HepG2 (cell line): ENCODE results near the gene ZCCHC8. TPM values are rescaled to one million over a fixed set of nuclear protein-coding genes. Genes with fewer than 3 reads are reported as not detected.
"Not testable (repeated sequence)": the region's sequence is repeated elsewhere in the genome, so short reads cannot be mapped to it uniquely, and the experiment has no call there.

Experiments
- ATAC-seq: fragments of 200-7000 bp; cut with Tn5 transposase; 3 replicates; pipeline ENCODE4 v1.9.1; 2020; ENCODE audit warnings: mild to moderate bottlenecking, moderate library complexity
- BruUV-seq: library from RNA; stranded (reverse); fragments of 400-500 nt; replicated peaks from 2 replicates; lab custom pipeline; 2021; lab: Mats Ljungman, UMichigan
- CTCF ChIA-PET: fragments of 300-600 bp; formaldehyde crosslinking; extraction: SDS; loops from one replicate; lab custom pipeline; 2021; ENCODE audit warnings: low total read pairs, inconsistent platforms, low intra/inter-chr PET ratio; lab: Yijun Ruan, JAX
- POLR2A ChIA-PET: fragments of 350-600 bp; sonication (Branson Sonifier 250); formaldehyde crosslinking; loops from one replicate; lab custom pipeline; 2020; ENCODE audit warnings: antibody characterized with exemption, inconsistent platforms; lab: Yijun Ruan, JAX
- DNase-seq: peaks from one replicate; pipeline ENCODE4 v3.0.0-alpha.2; 2015; ENCODE audit warnings: low spot score
- FAIRE-seq: peaks from 3 replicates; lab custom pipeline; 2011; peaks lifted over from hg19 to GRCh38; lab: Jason Lieb, UNC
- H2AFZ ChIP-seq: one replicate; pipeline ENCODE4 v1.6.1; 2011; ENCODE audit warnings: low read length, inconsistent platforms
- H3K27ac ChIP-seq: fragments of 300-600 bp; 3 replicates; pipeline ENCODE4 v1.8.0; 2011; ENCODE audit warnings: mixed run types, mild to moderate bottlenecking, mixed read lengths, low read length, inconsistent platforms; ENCODE audit not compliant: insufficient read depth; ENCODE audit errors: extremely low read length
- H3K27me3 ChIP-seq, 2 experiments: fragments of 200-600 bp in 1 of 2; 2 replicates in 1 of 2; 3 replicates in 1 of 2; pipeline versions ENCODE4 v1.6.0 to v1.8.0; 2011; ENCODE audit warnings: low read length in 2 of 2, mild to moderate bottlenecking in 2 of 2, moderate library complexity in 2 of 2, inconsistent platforms in 1 of 2; ENCODE audit not compliant: insufficient read depth in 2 of 2, control insufficient read depth in 1 of 2
- H3K36me3 ChIP-seq, 2 experiments: fragments of 200-600 bp in 1 of 2; replicated peaks in 1 of 2; 2 replicates in 1 of 2; 3 replicates in 1 of 2; pipeline versions ENCODE4 v1.5.1 to v1.8.0; 2011; ENCODE audit warnings: low read length in 2 of 2, inconsistent platforms in 1 of 2; ENCODE audit not compliant: insufficient read depth in 2 of 2, control insufficient read depth in 1 of 2
- H3K4me1 ChIP-seq: 2 replicates; pipeline ENCODE4 v1.5.1; 2012; ENCODE audit warnings: low read length, inconsistent platforms; ENCODE audit not compliant: insufficient read depth
- H3K4me2 ChIP-seq: 2 replicates; pipeline ENCODE4 v1.6.0; 2011; ENCODE audit warnings: low read depth, low read length, inconsistent platforms
- H3K4me3 ChIP-seq, 3 experiments: fragments of 200-600 bp in 1 of 3; sonication (generic), shearing (Covaris generic) in 1 of 3; replicated peaks in 1 of 3; 2 replicates each; pipeline ENCODE4 v1.5.1; 2011 to 2016; ENCODE audit warnings: low read length in 3 of 3, inconsistent platforms in 2 of 3, low read depth in 2 of 3, mild to moderate bottlenecking in 2 of 3, control low read depth in 1 of 3, mixed read lengths in 1 of 3; ENCODE audit not compliant: insufficient read depth in 1 of 3
- H3K79me2 ChIP-seq: one replicate; pipeline ENCODE4 v1.6.1; 2011; ENCODE audit warnings: low read length, inconsistent platforms; ENCODE audit not compliant: insufficient read depth
- H3K9ac ChIP-seq: 2 replicates; pipeline ENCODE4 v1.6.0; 2011; ENCODE audit warnings: mild to moderate bottlenecking, low read depth, low read length, inconsistent platforms; ENCODE audit not compliant: insufficient read depth
- H3K9me3 ChIP-seq: 2 replicates; pipeline ENCODE4 v1.5.1; 2012; ENCODE audit warnings: mild to moderate bottlenecking, low read length
- H4K20me1 ChIP-seq: 2 replicates; pipeline ENCODE4 v1.6.0; 2011; ENCODE audit warnings: inconsistent platforms, mild to moderate bottlenecking, low read length, moderate library complexity; ENCODE audit not compliant: insufficient read depth
- WGBS: methylation state at CpG from one replicate; pipeline ENCODE4 v1.1.6; 2017; ENCODE audit warnings: low lambda C conversion rate; 5-methylcytosine and 5-hydroxymethylcytosine counted together
- in situ Hi-C: cut with HindIII; loops from 2 replicates; pipeline ENCODE4 v1.10.0; 2017; ENCODE audit warnings: low pct_unique_long_range_greater_than_20kb; ENCODE audit not compliant: extremely low pct_ligation_motif_present
- intact Hi-C: fragments of 100-400 bp; cut with micrococcal nuclease; formaldehyde crosslinking; loops from one replicate; pipeline ENCODE4 v1.10.0; 2022; ENCODE audit not compliant: unreplicated experiment
- polyA plus RNA-seq, 8 experiments: library from polyadenylated mRNA; depleted of rRNA in 3 of 8; stranded (reverse) in 7 of 8; unstranded in 1 of 8; fragments of >200 nt; fragmentation: Illumina TruSeq in 4 of 8; extraction: Trizol in 4 of 8; gene quantifications; 2 replicates each; pipeline versions ENCODE4 v1.2.1 to v1.2.3, GENCODE V29; 2011 to 2016; ENCODE audit warnings: low read depth in 4 of 8, missing spikeins in 1 of 8, mixed read lengths in 1 of 8; ENCODE audit not compliant: insufficient read depth in 1 of 8
- total RNA-seq, 5 experiments: library from RNA; depleted of rRNA; stranded (reverse); fragments of >200 nt; fragmentation: Illumina TruSeq; extraction: Trizol; gene quantifications; 2 replicates each; pipeline ENCODE4 v1.2.3, GENCODE V29; 2016; ENCODE audit warnings: low read depth in 1 of 5
- TF ChIP-seq, protein P1 (sequence below), 2 experiments: sonication (generic) in 1 of 2; formaldehyde crosslinking in 1 of 2; IDR thresholded peaks; 2 replicates each; pipeline versions ENCODE4 v1.6.1 to v1.9.0; 2014 to 2022; ENCODE audit warnings: antibody characterized with exemption in 1 of 2, borderline replicate concordance in 1 of 2, inconsistent platforms in 1 of 2, low read depth in 1 of 2, missing genetic modification reagents in 1 of 2

The ZCCHC8 gene
- total and polyA plus RNA-seq, 2 of the 13 experiments (the other 11 are each of a cell fraction or from before 2014, with no cell fraction given): 18.6 to 20.9 TPM

GRCh38 chr12:122449317-122449716 lies 51.4 kb downstream of the ZCCHC8 start (continued):
- TF ChIP-seq, protein P1, sequence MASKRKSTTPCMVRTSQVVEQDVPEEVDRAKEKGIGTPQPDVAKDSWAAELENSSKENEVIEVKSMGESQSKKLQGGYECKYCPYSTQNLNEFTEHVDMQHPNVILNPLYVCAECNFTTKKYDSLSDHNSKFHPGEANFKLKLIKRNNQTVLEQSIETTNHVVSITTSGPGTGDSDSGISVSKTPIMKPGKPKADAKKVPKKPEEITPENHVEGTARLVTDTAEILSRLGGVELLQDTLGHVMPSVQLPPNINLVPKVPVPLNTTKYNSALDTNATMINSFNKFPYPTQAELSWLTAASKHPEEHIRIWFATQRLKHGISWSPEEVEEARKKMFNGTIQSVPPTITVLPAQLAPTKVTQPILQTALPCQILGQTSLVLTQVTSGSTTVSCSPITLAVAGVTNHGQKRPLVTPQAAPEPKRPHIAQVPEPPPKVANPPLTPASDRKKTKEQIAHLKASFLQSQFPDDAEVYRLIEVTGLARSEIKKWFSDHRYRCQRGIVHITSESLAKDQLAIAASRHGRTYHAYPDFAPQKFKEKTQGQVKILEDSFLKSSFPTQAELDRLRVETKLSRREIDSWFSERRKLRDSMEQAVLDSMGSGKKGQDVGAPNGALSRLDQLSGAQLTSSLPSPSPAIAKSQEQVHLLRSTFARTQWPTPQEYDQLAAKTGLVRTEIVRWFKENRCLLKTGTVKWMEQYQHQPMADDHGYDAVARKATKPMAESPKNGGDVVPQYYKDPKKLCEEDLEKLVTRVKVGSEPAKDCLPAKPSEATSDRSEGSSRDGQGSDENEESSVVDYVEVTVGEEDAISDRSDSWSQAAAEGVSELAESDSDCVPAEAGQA (IDR thresholded peaks at IDR 0.05; ENCODE audit: low read depth): no peak
- TF ChIP-seq, protein P1 (CRISPR knock-in tag; IDR thresholded peaks at IDR 0.05; ENCODE audit: borderline replicate concordance): no peak
- TF ChIP-seq, all 625 proteins: peak for 26

- in situ Hi-C loops, ATAC-seq, H4K20me1 ChIP-seq, FAIRE-seq, H3K36me3 ChIP-seq, H3K9ac ChIP-seq, CTCF ChIA-PET, H3K27me3 ChIP-seq, DNase-seq, H3K79me2 ChIP-seq, H3K4me2 ChIP-seq, H3K9me3 ChIP-seq, H2AFZ ChIP-seq, H3K27ac ChIP-seq, intact Hi-C loops, H3K4me3 ChIP-seq, BruUV-seq: not testable (repeated sequence)
- H3K4me1 ChIP-seq: peaks cover 28% of the 10 kb centered on the region
- WGBS: 69% methylated on average over 3 of the region's 3 CpGs
- POLR2A ChIA-PET: interaction anchor here (2.0 to 2.5 kb wide), 2 partner anchors 42 to 48 kb away, joined by 9 to 14 read pairs; no protein-coding TSS in a partner anchor
Observed at GRCh38 chr12:122447825-122448224, 52.9 kb downstream of the ZCCHC8 start.
